ENCODE data around the gene DMBX1.

DMBX1 gene

DNA sequence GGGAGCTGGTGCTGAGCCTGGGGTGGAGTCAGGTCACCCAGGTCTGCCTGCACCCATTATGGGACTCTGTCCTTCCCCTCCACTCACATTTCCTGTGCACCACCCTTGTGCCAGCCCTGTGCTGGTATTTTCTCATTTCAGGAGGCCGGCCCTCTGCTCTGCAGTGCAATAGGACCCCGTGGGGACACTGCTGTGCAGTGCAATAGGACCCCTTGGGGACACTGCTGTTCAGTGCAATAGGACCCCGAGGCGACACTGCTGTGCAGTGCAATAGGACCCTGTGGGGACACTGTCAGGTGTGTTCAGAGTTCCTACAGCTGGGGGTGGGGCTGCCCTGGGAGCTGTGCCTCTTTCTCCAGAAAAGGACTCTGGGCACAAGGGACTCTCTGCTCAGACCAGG is 36.2 kb upstream of the DMBX1 start:
- H3K4me3 ChIP-seq (ENCODE audit: low read depth, low read length): no peak overlapping the region
- TF ChIP-seq, protein P1, sequence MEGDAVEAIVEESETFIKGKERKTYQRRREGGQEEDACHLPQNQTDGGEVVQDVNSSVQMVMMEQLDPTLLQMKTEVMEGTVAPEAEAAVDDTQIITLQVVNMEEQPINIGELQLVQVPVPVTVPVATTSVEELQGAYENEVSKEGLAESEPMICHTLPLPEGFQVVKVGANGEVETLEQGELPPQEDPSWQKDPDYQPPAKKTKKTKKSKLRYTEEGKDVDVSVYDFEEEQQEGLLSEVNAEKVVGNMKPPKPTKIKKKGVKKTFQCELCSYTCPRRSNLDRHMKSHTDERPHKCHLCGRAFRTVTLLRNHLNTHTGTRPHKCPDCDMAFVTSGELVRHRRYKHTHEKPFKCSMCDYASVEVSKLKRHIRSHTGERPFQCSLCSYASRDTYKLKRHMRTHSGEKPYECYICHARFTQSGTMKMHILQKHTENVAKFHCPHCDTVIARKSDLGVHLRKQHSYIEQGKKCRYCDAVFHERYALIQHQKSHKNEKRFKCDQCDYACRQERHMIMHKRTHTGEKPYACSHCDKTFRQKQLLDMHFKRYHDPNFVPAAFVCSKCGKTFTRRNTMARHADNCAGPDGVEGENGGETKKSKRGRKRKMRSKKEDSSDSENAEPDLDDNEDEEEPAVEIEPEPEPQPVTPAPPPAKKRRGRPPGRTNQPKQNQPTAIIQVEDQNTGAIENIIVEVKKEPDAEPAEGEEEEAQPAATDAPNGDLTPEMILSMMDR (IDR thresholded peaks at IDR 0.05; ENCODE audit: control insufficient read depth, extremely low read depth, insufficient read depth): no peak
- no peak for DNase-seq (ENCODE audit: low read depth)

DNA sequence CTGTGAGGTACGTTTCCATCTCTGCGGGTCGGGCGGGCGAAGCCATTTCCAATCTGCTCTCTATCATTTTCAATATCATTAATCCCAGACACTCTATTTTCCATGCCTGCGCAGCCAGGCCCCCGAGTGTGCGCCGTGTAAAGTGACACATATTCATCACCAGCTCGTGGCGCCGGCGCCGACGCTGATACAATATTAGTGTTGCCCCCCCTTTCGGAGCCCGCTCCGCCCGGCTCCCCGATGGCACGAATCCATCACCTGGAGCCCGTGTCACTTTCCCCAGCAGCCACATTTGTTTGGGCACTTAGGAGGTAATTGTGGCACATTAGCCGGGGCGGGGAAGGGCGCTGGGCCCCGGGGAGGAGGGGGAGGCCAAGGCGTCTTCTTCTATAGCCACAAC is 33.7 kb upstream of the DMBX1 start:
- no peak for DNase-seq (ENCODE audit: low read depth)
- TF ChIP-seq, protein P1 (IDR thresholded peaks at IDR 0.05; ENCODE audit: control insufficient read depth, extremely low read depth, insufficient read depth): no peak
- H3K4me3 ChIP-seq (ENCODE audit: low read depth, low read length): no peak overlapping the region

- no peak for DNase-seq (ENCODE audit: low read depth)
- TF ChIP-seq, protein P1 (IDR thresholded peaks at IDR 0.05; ENCODE audit: control insufficient read depth, extremely low read depth, insufficient read depth): no peak
- H3K4me3 ChIP-seq (ENCODE audit: low read depth, low read length): no peak overlapping the region
Observed at GRCh38 chr1:46456411-46456963, 33.1 kb upstream of the DMBX1 start.

- no peak for DNase-seq (ENCODE audit: low read depth)
- TF ChIP-seq, protein P1 (IDR thresholded peaks at IDR 0.05; ENCODE audit: control insufficient read depth, extremely low read depth, insufficient read depth): no peak
- H3K4me3 ChIP-seq (ENCODE audit: low read depth, low read length): no peak overlapping the region
Observed at GRCh38 chr1:46457178-46457577, 32.5 kb upstream of the DMBX1 start.

DNA sequence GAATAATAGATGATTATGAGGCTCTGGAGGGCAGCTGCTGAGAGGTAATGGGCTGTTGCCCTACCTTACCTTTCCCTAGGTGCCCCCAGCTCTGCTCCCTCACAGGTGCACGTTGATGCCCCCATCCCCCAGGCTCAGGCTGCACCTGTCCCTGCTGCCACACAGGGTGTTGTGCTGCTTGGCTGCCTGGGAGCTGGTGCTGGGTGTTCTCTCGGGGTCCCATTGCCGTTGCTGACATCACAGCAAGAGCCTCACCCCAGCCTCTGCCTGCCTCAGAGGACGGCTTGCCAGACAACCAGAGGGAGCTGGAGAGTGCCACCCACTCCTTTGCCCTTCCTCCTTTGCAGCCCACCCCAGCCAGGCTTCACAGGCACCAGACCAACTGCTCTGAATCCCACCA is 31.4 kb upstream of the DMBX1 start:
- DNase-seq (ENCODE audit: low read depth): no peak
- no peak overlapping the region for H3K4me3 ChIP-seq (ENCODE audit: low read depth, low read length)
- TF ChIP-seq, protein P1 (IDR thresholded peaks at IDR 0.05; ENCODE audit: control insufficient read depth, extremely low read depth, insufficient read depth): no peak

GRCh38 chr1:46458846-46459245 is 30.8 kb upstream of the DMBX1 start:
- no peak overlapping the region for H3K4me3 ChIP-seq (ENCODE audit: low read depth, low read length)
- TF ChIP-seq, protein P1 (IDR thresholded peaks at IDR 0.05; ENCODE audit: control insufficient read depth, extremely low read depth, insufficient read depth): no peak
- no peak for DNase-seq (ENCODE audit: low read depth)

DNA sequence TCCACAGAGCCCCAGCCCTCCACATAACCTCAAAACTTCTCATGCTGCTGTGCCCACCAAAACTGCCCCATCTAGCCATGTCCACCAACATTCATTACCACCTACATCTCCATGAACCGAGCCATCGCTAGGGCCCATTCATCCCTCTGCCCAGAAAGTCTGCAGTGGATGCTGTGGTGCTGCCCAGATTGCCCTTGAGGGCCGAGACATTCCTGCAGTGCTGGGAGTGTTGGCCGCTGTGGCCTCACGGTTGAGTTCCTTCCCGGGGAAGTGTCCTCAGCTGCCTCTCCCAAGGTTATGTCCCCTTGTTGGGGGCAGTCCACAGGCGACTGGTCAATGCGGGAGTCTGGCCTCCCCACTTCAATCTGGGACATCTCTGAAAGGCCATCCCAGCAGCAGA is 30.3 kb upstream of the DMBX1 start:
- H3K4me3 ChIP-seq (ENCODE audit: low read depth, low read length): no peak overlapping the region
- TF ChIP-seq, protein P1 (IDR thresholded peaks at IDR 0.05; ENCODE audit: control insufficient read depth, extremely low read depth, insufficient read depth): no peak
- no peak for DNase-seq (ENCODE audit: low read depth)

All from LNCaP clone FGC (cell line).